Neuronal stem cell (in vitro differentiated cells): Measurements from ENCODE around the gene SLC44A3.

Experiments
- DNase-seq: peaks from one replicate; pipeline ENCODE4 v3.0.0-alpha.2; 2013; ENCODE audit warnings: low spot score
- H2AFZ ChIP-seq: one replicate; pipeline ENCODE4 v1.6.1; 2013; ENCODE audit warnings: mild to moderate bottlenecking, low read length, inconsistent platforms
- H2AK5ac ChIP-seq: 2 replicates; pipeline ENCODE4 v1.6.1; 2013; ENCODE audit warnings: low read depth, mild to moderate bottlenecking, inconsistent platforms, low read length, moderate library complexity, mixed read lengths
- H2BK120ac ChIP-seq: 2 replicates; pipeline ENCODE4 v1.6.1; 2013; ENCODE audit warnings: low read depth, mild to moderate bottlenecking, inconsistent platforms, low read length, moderate library complexity, mixed read lengths
- H2BK12ac ChIP-seq: one replicate; pipeline ENCODE4 v1.6.1; 2013; ENCODE audit warnings: low read length, inconsistent platforms
- H2BK15ac ChIP-seq: 2 replicates; pipeline ENCODE4 v1.6.1; 2013; ENCODE audit warnings: mild to moderate bottlenecking, low read length, inconsistent platforms, mixed read lengths
- H2BK5ac ChIP-seq: one replicate; pipeline ENCODE4 v1.6.1; 2013; ENCODE audit warnings: inconsistent platforms, mild to moderate bottlenecking, low read length, moderate library complexity
- H3K14ac ChIP-seq: one replicate; pipeline ENCODE4 v1.6.1; 2013; ENCODE audit warnings: low read length, inconsistent platforms
- H3K18ac ChIP-seq: 2 replicates; pipeline ENCODE4 v1.6.1; 2013; ENCODE audit warnings: low read length, inconsistent platforms
- H3K23ac ChIP-seq: 2 replicates; pipeline ENCODE4 v1.6.1; 2013; ENCODE audit warnings: low read depth, mild to moderate bottlenecking, mixed read lengths, low read length, inconsistent platforms; ENCODE audit not compliant: poor library complexity
- H3K27ac ChIP-seq: replicated peaks from 3 replicates; pipeline ENCODE4 v1.5.1; 2013; ENCODE audit warnings: low read length, inconsistent platforms
- H3K27me3 ChIP-seq, 3 experiments: 2 replicates each; pipeline ENCODE4 v1.6.1; 2013; ENCODE audit warnings: low read length in 3 of 3, mild to moderate bottlenecking in 2 of 3, inconsistent platforms in 1 of 3, low read depth in 1 of 3, mixed read lengths in 1 of 3, moderate library complexity in 1 of 3; ENCODE audit not compliant: control insufficient read depth in 3 of 3, insufficient read depth in 3 of 3
- H3K36me3 ChIP-seq, 2 donors: replicated peaks in 1 of 2; 2 replicates each; pipeline ENCODE4 v1.6.1; 2013; ENCODE audit warnings: low read length in 2 of 2; ENCODE audit not compliant: control insufficient read depth in 2 of 2, insufficient read depth in 2 of 2
- H3K4ac ChIP-seq: 2 replicates; pipeline ENCODE4 v1.6.1; 2013; ENCODE audit warnings: inconsistent platforms, mild to moderate bottlenecking, low read length, moderate library complexity
- H3K4me1 ChIP-seq, 2 donors: 1 replicate in 1 of 2; 2 replicates in 1 of 2; pipeline ENCODE4 v1.6.1; 2013; ENCODE audit warnings: low read length in 2 of 2, low read depth in 1 of 2; ENCODE audit not compliant: control insufficient read depth in 2 of 2, insufficient read depth in 1 of 2
- H3K4me2 ChIP-seq: one replicate; pipeline ENCODE4 v1.6.1; 2013; ENCODE audit warnings: mild to moderate bottlenecking, low read length, inconsistent platforms; ENCODE audit not compliant: insufficient read depth, poor library complexity, severe bottlenecking
- H3K4me3 ChIP-seq, 2 donors: 2 replicates each; pipeline ENCODE4 v1.5.1; 2013; ENCODE audit warnings: low read length in 2 of 2, mild to moderate bottlenecking in 2 of 2, inconsistent platforms in 1 of 2, moderate library complexity in 1 of 2
- H3K79me1 ChIP-seq: one replicate; pipeline ENCODE4 v1.6.1; 2013; ENCODE audit warnings: low read depth, mild to moderate bottlenecking, inconsistent platforms, low read length, moderate library complexity
- H3K9ac ChIP-seq: one replicate; pipeline ENCODE4 v1.6.1; 2013; ENCODE audit warnings: mild to moderate bottlenecking, low read depth, low read length, inconsistent platforms; ENCODE audit not compliant: poor library complexity
- H3K9me3 ChIP-seq, 2 donors: replicated peaks in 1 of 2; 2 replicates each; pipeline versions ENCODE3 to v1.6.1; 2013; ENCODE audit warnings: low read length in 2 of 2, mild to moderate bottlenecking in 2 of 2, inconsistent platforms in 1 of 2, low read depth in 1 of 2, mixed read lengths in 1 of 2, moderate library complexity in 1 of 2; ENCODE audit not compliant: control insufficient read depth in 2 of 2, insufficient read depth in 1 of 2
- H4K8ac ChIP-seq: one replicate; pipeline ENCODE4 v1.6.1; 2013; ENCODE audit warnings: low read depth, mild to moderate bottlenecking, inconsistent platforms, low read length, moderate library complexity
- H4K91ac ChIP-seq: one replicate; pipeline ENCODE4 v1.6.1; 2013; ENCODE audit warnings: low read length, low read depth, mild to moderate bottlenecking, inconsistent platforms; ENCODE audit not compliant: poor library complexity
- WGBS, 2 donors: extraction: QIAGEN DNeasy Blood & Tissue Kit; methylation state at CpG; one replicate each; pipeline ENCODE4 v1.1.7; 2013; ENCODE audit warnings: missing lambda C conversion rate in 2 of 2, mixed read lengths in 1 of 2; ENCODE audit not compliant: insufficient read length in 2 of 2, insufficient replicate concordance in 1 of 2; ENCODE audit errors: extremely low coverage in 2 of 2; 5-methylcytosine and 5-hydroxymethylcytosine counted together

Gene SLC44A3

GRCh38 chr1:94773931-94774422 lies 46.2 kb upstream of the SLC44A3 start:
- no peak overlapping the region for H4K91ac ChIP-seq
- H3K23ac ChIP-seq = no peak overlapping the region
- no peaks in the 10 kb centered on the region for H3K79me1 ChIP-seq
- no peak overlapping the region for H3K4me3 ChIP-seq
- H3K4me2 ChIP-seq = no peak overlapping the region
- no peak for DNase-seq
- H3K9me3 ChIP-seq = peaks cover 0 to 3% of the 10 kb centered on the region in 2 donors
- peaks cover 0 to 4% of the 10 kb centered on the region in 2 donors for H3K4me1 ChIP-seq
- H2BK15ac ChIP-seq = no peak overlapping the region
- WGBS, 2 donors = no CpG with 5 or more reads among the region's 8 CpGs
- H2AFZ ChIP-seq = no peak overlapping the region
- H3K4ac ChIP-seq = no peak overlapping the region
- no peak overlapping the region for H3K27ac ChIP-seq
- no peak overlapping the region for H3K18ac ChIP-seq
- H2BK12ac ChIP-seq = no peak overlapping the region
- no peak overlapping the region for H2BK120ac ChIP-seq
- H4K8ac ChIP-seq = no peak overlapping the region
- H3K14ac ChIP-seq = no peak overlapping the region
- H3K36me3 ChIP-seq = no peaks in the 10 kb centered on the region
- no peak overlapping the region for H2BK5ac ChIP-seq
- no peaks in the 10 kb centered on the region for H3K27me3 ChIP-seq
- H3K9ac ChIP-seq = no peak overlapping the region
- no peak overlapping the region for H2AK5ac ChIP-seq

GRCh38 chr1:94776474-94776873 lies 43.7 kb upstream of the SLC44A3 start:
- WGBS, 2 donors = no CpG with 5 or more reads among the region's 1 CpG
- Histone ChIP-seq H3K18ac (no peak overlapping the region), H3K27me3 (no peaks in the 10 kb centered on the region), H3K79me1 (no peaks in the 10 kb centered on the region), H2BK120ac (no peak overlapping the region), H2BK15ac (no peak overlapping the region), H4K91ac (no peak overlapping the region), H3K4me2 (no peak overlapping the region), H3K4me1 (peaks cover 0 to 4% of the 10 kb centered on the region in 2 donors), H2AFZ (no peak overlapping the region), H2BK5ac (no peak overlapping the region), H2BK12ac (no peak overlapping the region), H3K23ac (no peak overlapping the region), H3K9ac (no peak overlapping the region), H3K9me3 (peaks cover 0 to 3% of the 10 kb centered on the region in 2 donors), H2AK5ac (no peak overlapping the region), H3K14ac (no peak overlapping the region), H4K8ac (no peak overlapping the region), H3K4me3 (no peak overlapping the region), H3K4ac (no peak overlapping the region), H3K36me3 (no peaks in the 10 kb centered on the region), H3K27ac (no peak overlapping the region)
- no peak for DNase-seq

- Histone ChIP-seq H3K14ac (no peak overlapping the region), H3K36me3 (no peaks in the 10 kb centered on the region), H3K27ac (no peak overlapping the region), H2BK120ac (no peak overlapping the region), H4K91ac (no peak overlapping the region), H2AFZ (no peak overlapping the region), H2AK5ac (no peak overlapping the region), H3K79me1 (no peaks in the 10 kb centered on the region), H2BK15ac (no peak overlapping the region), H3K9me3 (peaks cover 0 to 3% of the 10 kb centered on the region in 2 donors), H2BK5ac (no peak overlapping the region), H3K9ac (no peak overlapping the region), H3K4me3 (no peak overlapping the region), H2BK12ac (no peak overlapping the region), H3K18ac (no peak overlapping the region), H4K8ac (no peak overlapping the region), H3K4ac (no peak overlapping the region), H3K27me3 (no peaks in the 10 kb centered on the region), H3K23ac (no peak overlapping the region), H3K4me1 (peaks cover 0 to 4% of the 10 kb centered on the region in 2 donors), H3K4me2 (no peak overlapping the region)
- DNase-seq = no peak
These were observed 42.9 kb upstream of the SLC44A3 start for GRCh38 chr1:94777281-94777680.

GRCh38 chr1:94778808-94779207 lies 41.3 kb upstream of the SLC44A3 start:
- Histone ChIP-seq H3K27me3 (no peaks in the 10 kb centered on the region), H3K4me3 (no peak overlapping the region), H3K79me1 (no peaks in the 10 kb centered on the region), H2AK5ac (no peak overlapping the region), H4K91ac (no peak overlapping the region), H3K4me1 (peaks cover 0 to 6% of the 10 kb centered on the region in 2 donors), H2AFZ (no peak overlapping the region), H2BK5ac (no peak overlapping the region), H3K4ac (no peak overlapping the region), H3K9ac (no peak overlapping the region), H3K27ac (no peak overlapping the region), H2BK120ac (no peak overlapping the region), H3K36me3 (no peaks in the 10 kb centered on the region), H3K18ac (no peak overlapping the region), H2BK12ac (no peak overlapping the region), H3K14ac (no peak overlapping the region), H2BK15ac (no peak overlapping the region), H3K23ac (no peak overlapping the region), H3K9me3 (peaks cover 0 to 3% of the 10 kb centered on the region in 2 donors), H4K8ac (no peak overlapping the region), H3K4me2 (no peak overlapping the region)
- no peak for DNase-seq
